ENCODE results near the gene THEMIS. TPM values are rescaled to one million over a fixed set of nuclear protein-coding genes. Genes with fewer than 3 reads are reported as not detected.
"Not testable (repeated sequence)": the region's sequence is repeated elsewhere in the genome, so short reads cannot be mapped to it uniquely, and the experiment has no call there.

The THEMIS gene
- total RNA-seq, 1 donor from 2014 or later, result not detected

- Mint-ChIP-seq H3K4me3 (ENCODE audit: low read depth) (no peak overlapping the region), H3K27me3 (no peaks in the 10 kb centered on the region), H3K4me1 (ENCODE audit: low read depth) (no peaks in the 10 kb centered on the region), H3K27ac (no peak overlapping the region), H3K36me3 (ENCODE audit: insufficient read depth) (no peaks in the 10 kb centered on the region), H3K9me3 (ENCODE audit: low read depth) (no peaks in the 10 kb centered on the region)
- DNase-seq (ENCODE audit: low spot score, unreplicated experiment), result no peak
- TF ChIP-seq CTCF (IDR thresholded peaks at IDR 0.05; ENCODE audit: unreplicated experiment), result no peak
Measured at GRCh38 chr6:127790571-127790970, 110.3 kb downstream of the THEMIS start.

GRCh38 chr6:127786109-127786508, 114.7 kb downstream of the THEMIS start:
- Mint-ChIP-seq H3K4me3 (ENCODE audit: low read depth) (no peak overlapping the region), H3K27me3 (peaks cover 5% of the 10 kb centered on the region), H3K9me3 (ENCODE audit: low read depth) (no peaks in the 10 kb centered on the region), H3K27ac (no peak overlapping the region), H3K4me1 (ENCODE audit: low read depth) (no peaks in the 10 kb centered on the region), H3K36me3 (ENCODE audit: insufficient read depth) (no peaks in the 10 kb centered on the region)
- DNase-seq (ENCODE audit: low spot score, unreplicated experiment), result no peak
- no peak for TF ChIP-seq CTCF (IDR thresholded peaks at IDR 0.05; ENCODE audit: unreplicated experiment)

- H3K36me3 Mint-ChIP-seq (ENCODE audit: insufficient read depth), result no peaks in the 10 kb centered on the region
Measured at GRCh38 chr6:127784468-127784867, 116.4 kb downstream of the THEMIS start.

GRCh38 chr6:127781636-127782272, 119.1 kb downstream of the THEMIS start:
- H3K9me3 Mint-ChIP-seq (ENCODE audit: low read depth); H3K4me3 Mint-ChIP-seq (ENCODE audit: low read depth); H3K36me3 Mint-ChIP-seq (ENCODE audit: insufficient read depth); H3K4me1 Mint-ChIP-seq (ENCODE audit: low read depth); H3K27ac Mint-ChIP-seq; DNase-seq (ENCODE audit: low spot score, unreplicated experiment): not testable (repeated sequence)
- H3K27me3 Mint-ChIP-seq, result peaks cover 15% of the 10 kb centered on the region

More at GRCh38 chr6:127784468-127784867, 116.4 kb downstream of the THEMIS start:
- peaks cover 4% of the 10 kb centered on the region for H3K4me1 Mint-ChIP-seq (ENCODE audit: low read depth)
- no peak for TF ChIP-seq CTCF (IDR thresholded peaks at IDR 0.05; ENCODE audit: unreplicated experiment)
- no peak overlapping the region for H3K27ac Mint-ChIP-seq
- peaks cover 10% of the 10 kb centered on the region for H3K27me3 Mint-ChIP-seq
- H3K4me3 Mint-ChIP-seq (ENCODE audit: low read depth), result no peak overlapping the region
- no peak for DNase-seq (ENCODE audit: low spot score, unreplicated experiment)
- no peaks in the 10 kb centered on the region for H3K9me3 Mint-ChIP-seq (ENCODE audit: low read depth)

- no peak overlapping the region for H3K4me3 Mint-ChIP-seq (ENCODE audit: low read depth)
- no peak for TF ChIP-seq CTCF (IDR thresholded peaks at IDR 0.05; ENCODE audit: unreplicated experiment)
- peaks cover 11% of the 10 kb centered on the region for H3K27me3 Mint-ChIP-seq
- DNase-seq (ENCODE audit: low spot score, unreplicated experiment), result no peak
- no peak overlapping the region for H3K27ac Mint-ChIP-seq
- H3K4me1 Mint-ChIP-seq (ENCODE audit: low read depth), result peaks cover 4% of the 10 kb centered on the region
- H3K9me3 Mint-ChIP-seq (ENCODE audit: low read depth), result peaks cover 4% of the 10 kb centered on the region
- no peaks in the 10 kb centered on the region for H3K36me3 Mint-ChIP-seq (ENCODE audit: insufficient read depth)
Measured at GRCh38 chr6:127776320-127776719, 124.5 kb downstream of the THEMIS start.

- Mint-ChIP-seq H3K36me3 (ENCODE audit: insufficient read depth) (no peaks in the 10 kb centered on the region), H3K27ac (no peak overlapping the region), H3K9me3 (ENCODE audit: low read depth) (peaks cover 5% of the 10 kb centered on the region), H3K4me1 (ENCODE audit: low read depth) (peaks cover 4% of the 10 kb centered on the region), H3K4me3 (ENCODE audit: low read depth) (no peak overlapping the region), H3K27me3 (peaks cover 5% of the 10 kb centered on the region)
- no peak for TF ChIP-seq CTCF (IDR thresholded peaks at IDR 0.05; ENCODE audit: unreplicated experiment)
- no peak for DNase-seq (ENCODE audit: low spot score, unreplicated experiment)
Measured at GRCh38 chr6:127775371-127775770, 125.5 kb downstream of the THEMIS start.
